IPS-NIHi11 (cell line): ENCODE data around the gene KLHDC4.
"Not testable (repeated sequence)": the region's sequence is repeated elsewhere in the genome, so short reads cannot be mapped to it uniquely, and the experiment has no call there.

ENCODE experiments used
- DNase-seq: peaks from one replicate; pipeline ENCODE4 v3.0.0; 2012; ENCODE audit warnings: mixed read lengths, low spot score

The KLHDC4 gene

GRCh38 chr16:87684106-87684677 is 81.6 kb downstream of the KLHDC4 start:
- DNase-seq, result no peak

GRCh38 chr16:87682852-87683399 is 82.9 kb downstream of the KLHDC4 start:
- DNase-seq, result no peak

GRCh38 chr16:87681981-87682570 is 83.7 kb downstream of the KLHDC4 start:
- DNase-seq, result peak; percentile 81

- not testable (repeated sequence) for DNase-seq
These were observed 84.7 kb downstream of the KLHDC4 start for GRCh38 chr16:87681051-87681602.

GRCh38 chr16:87680272-87680644 is 85.5 kb downstream of the KLHDC4 start:
- peak; percentile 20 for DNase-seq

DNA sequence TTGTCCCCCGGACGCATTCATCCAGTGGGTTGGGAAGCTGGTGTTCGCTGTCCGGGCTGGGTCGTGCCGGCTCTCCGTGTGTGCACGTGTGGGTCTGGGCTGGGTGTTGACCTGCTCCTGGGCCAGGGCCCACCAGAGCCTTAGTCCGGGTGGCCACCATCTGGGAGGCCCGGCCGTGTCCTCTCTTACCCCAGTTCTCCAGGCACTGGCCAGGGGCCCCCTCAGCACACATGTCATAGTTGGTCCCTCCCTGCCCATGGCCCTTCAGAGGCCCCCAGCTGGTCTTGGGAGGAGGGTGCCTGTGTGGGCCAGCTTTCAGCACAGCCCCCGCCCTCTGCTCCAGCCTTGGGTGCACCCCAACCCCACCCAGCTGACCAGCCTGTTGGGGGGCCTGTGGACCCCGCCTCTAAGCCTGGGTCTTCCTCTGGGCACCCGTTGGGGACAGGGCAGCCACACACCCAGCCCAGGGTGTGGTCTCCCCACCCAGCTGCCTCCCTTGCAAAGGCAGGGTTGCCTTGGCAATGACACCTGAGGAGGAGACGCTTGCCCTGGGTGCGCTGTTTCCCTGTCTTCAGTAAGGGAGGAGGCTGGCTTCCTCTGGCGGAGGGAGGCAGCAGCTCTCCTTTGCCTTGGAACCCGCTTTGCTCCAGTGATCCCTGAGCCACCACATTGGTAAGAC is 86.1 kb downstream of the KLHDC4 start:
- no peak for DNase-seq

DNA sequence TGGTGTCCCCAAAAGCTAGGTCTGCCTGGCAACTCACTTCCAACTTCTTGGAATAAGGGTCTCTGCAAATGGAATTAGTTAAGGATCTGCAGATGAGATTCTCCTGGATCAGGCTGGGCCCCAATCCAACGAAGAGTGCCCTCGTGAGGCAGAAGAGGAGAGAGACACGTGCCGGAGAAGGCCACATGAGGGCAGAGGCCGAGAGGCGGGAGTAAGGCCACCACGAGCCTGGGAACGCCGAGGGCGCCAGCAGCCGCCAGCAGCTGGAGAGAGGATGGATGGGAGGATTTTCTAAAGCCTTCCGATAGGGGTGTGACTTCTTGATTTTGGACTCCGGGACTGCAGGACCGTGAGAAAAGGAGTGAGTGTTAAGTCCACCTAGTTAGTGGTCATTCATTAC is 87.2 kb downstream of the KLHDC4 start:
- DNase-seq, result no peak

GRCh38 chr16:87677830-87678229 is 88.0 kb downstream of the KLHDC4 start:
- no peak for DNase-seq

- no peak for DNase-seq
These were observed 90.6 kb downstream of the KLHDC4 start for GRCh38 chr16:87675111-87675719.

- DNase-seq, result no peak
These were observed 91.4 kb downstream of the KLHDC4 start for GRCh38 chr16:87674419-87674818.

DNA sequence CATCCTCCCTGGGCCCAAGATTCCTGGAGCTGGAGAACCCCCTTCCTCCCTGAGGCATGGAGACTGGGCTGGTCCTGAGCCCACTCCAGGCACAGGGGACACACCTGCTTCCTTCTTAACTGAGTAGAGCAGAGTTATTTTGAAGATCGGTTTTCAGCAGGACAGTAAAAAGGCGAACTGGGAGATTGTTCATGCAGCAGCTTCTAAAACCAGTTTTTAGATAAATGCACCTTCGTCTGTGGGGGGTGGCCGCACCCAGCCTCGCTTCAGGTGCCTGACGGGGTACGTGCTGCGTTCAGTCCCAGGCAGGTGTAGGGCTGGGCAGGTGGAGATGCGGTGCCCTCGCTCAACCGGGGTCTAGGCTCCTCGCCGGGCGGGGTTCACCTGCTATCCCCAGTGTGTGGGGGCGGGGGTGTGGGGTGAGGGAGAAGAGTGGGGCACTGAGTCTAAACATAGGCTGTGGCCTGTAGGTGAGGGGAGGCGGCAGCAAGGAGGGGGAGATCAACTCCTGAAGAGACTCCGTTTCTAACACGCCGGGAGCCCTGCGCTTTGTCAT is 94.0 kb downstream of the KLHDC4 start:
- no peak for DNase-seq

- DNase-seq, result no peak
These were observed 94.6 kb downstream of the KLHDC4 start for GRCh38 chr16:87671221-87671620.

GRCh38 chr16:87669672-87670071 is 96.1 kb downstream of the KLHDC4 start:
- DNase-seq, result no peak

GRCh38 chr16:87667946-87668345 is 97.8 kb downstream of the KLHDC4 start:
- DNase-seq, result no peak

GRCh38 chr16:87667443-87667842 is 98.3 kb downstream of the KLHDC4 start:
- DNase-seq, result no peak

DNA sequence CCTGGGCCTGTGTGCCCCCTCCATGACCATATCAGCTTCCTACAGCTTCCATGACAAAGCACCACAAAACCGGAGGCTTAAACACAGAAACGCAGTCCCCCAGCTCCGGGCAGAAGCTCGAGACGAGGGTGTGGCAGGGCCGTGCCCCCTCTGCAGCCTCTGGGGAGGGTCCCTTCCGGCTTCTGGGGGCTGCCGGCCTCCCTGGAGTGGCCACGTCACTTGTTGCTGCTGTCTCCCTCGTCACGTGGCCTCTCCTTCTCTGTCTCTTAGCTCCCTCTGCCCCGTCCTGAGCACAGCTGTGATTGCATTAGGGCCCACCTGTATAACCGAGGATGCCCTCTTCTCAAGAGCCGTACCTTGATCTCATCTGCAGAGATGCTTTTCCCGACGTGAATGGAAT is 98.9 kb downstream of the KLHDC4 start:
- no peak for DNase-seq

DNA sequence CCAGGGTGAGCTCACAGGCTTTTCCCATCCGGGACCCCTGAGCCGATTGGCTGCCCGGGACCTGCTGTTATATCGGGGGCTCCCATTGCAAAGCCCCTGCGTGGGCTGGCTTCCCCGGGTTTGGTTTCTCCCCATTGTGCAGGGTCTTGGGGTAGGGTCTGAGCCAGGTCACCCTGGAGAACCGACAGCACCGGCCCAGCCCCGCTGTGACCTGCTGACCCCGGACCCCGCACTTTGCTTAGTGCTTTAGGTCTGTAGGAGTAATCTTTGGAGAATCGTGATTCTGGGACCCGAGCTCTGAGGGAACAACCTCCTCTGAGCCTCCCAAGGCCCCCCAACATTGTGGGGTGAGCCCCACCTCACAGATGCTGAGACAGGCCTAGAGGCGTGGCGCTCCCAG is 100.6 kb downstream of the KLHDC4 start:
- no peak for DNase-seq

DNA sequence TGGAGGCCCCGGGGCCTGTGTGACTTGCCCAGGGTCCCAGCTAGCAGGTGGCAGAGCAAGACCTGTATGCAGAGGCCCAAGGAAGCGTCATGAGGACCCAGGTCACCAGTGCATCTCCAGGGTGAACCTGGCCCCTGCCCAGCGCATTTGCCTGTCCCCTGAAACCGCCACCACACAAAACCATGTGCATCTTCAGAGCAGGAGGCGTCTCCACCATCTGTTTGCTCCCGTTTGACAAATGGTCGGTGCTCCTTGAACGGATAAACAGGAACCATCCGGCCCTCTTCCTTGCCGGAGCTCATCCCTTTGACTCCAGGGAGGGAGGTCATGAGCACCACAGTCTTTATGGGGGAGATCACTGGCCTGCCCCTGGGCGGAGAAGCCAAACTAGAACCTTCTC is 101.0 kb downstream of the KLHDC4 start:
- no peak for DNase-seq

DNA sequence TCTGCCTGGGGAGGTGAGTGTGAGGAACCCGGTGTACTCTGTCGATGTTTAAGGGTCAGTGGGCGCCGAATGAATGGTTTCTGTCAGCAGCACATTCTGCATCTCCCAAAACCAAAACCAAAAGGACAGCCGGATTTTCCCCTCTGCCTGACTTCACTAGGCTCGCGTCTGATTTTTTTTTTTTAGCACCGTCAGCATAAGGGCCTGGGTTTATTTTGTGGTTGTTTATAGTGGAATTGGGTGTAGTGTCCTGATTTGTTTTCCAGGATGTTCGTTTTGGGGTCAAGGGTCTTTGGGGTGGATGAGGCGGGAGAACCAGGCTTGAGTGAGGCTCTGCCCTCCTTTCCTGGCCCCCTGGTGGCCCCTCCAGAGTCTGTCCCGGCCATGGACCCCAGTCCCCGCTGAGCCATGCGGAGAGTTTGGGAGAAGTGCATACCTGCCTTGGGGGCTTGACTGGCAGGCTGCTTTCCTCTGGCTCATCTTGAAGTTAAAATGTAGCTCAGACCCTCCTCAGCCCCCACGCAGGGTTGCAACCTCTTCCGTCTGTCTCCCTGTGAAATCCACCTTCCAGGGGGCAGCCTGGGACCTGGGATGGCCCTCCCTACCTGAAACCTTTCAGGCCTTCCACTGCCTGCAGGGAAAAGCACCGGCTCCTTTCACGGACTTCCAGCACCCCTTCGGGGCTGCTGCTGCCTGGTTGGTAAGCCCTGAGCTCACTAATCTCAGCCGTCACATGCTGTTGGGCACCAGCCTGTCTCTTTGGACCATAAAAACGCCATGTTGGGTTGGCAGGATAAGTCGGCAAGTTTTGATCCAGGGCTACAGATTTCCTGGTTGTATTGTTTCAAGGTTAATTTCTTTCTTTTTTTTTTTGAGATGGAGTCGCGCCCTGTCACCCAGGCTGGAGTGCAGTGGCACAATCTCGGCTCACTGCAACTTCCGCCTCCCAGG is 103.3 kb downstream of the KLHDC4 start:
- DNase-seq, result no peak

GRCh38 chr16:87661561-87661960 is 104.2 kb downstream of the KLHDC4 start:
- DNase-seq, result peak; percentile 91

GRCh38 chr16:87658564-87659225 is 107.1 kb downstream of the KLHDC4 start:
- no peak for DNase-seq
